Erythroblast (primary cell): Measurements from ENCODE around the gene CUX1.
"Not testable (repeated sequence)": the region's sequence is repeated elsewhere in the genome, so short reads cannot be mapped to it uniquely, and the experiment has no call there.

ENCODE experiments used
- GATA1 ChIP-seq: IDR thresholded peaks from 2 replicates; pipeline ENCODE4 v1.6.1; 2011; ENCODE audit warnings: low read depth, mild to moderate bottlenecking, control low read depth, low read length, moderate library complexity
- POLR2A ChIP-seq: IDR thresholded peaks from 2 replicates; pipeline ENCODE4 v1.6.1; 2011; ENCODE audit warnings: mild to moderate bottlenecking, low read length

GRCh38 chr7:101867681-101868080, 50.3 kb downstream of the CUX1 start:
- TF ChIP-seq POLR2A, GATA1: not testable (repeated sequence)
